Activated T-cell treated with anti-CD3 and anti-CD28 coated beads, Interleukin-2, amount 50 U/mL, for 4 hours (primary cell): Measurements from ENCODE around the gene ERO1B. TPM values are rescaled to one million over a fixed set of nuclear protein-coding genes. Genes with fewer than 3 reads are reported as not detected.

Experiments
- ATAC-seq, 2 donors: fragments of 200-7000 bp; cut with Tn5 transposase; one replicate each; pipeline ENCODE4 v1.10.0; 2021
- DNase-seq: peaks from one replicate; pipeline ENCODE4 v3.0.0-alpha.2; 2020
- H3K27me3 Mint-ChIP-seq: one replicate; pipeline ENCODE4 v1.8.0; 2021; ENCODE audit warnings: low read depth, mixed read lengths
- H3K36me3 Mint-ChIP-seq: one replicate; pipeline ENCODE4 v1.8.0; 2022; ENCODE audit warnings: mixed read lengths; ENCODE audit not compliant: insufficient read depth
- H3K4me1 Mint-ChIP-seq: one replicate; pipeline ENCODE4 v1.8.0; 2021; ENCODE audit warnings: low read depth, mixed read lengths
- H3K4me3 Mint-ChIP-seq: one replicate; pipeline ENCODE4 v1.8.0; 2021; ENCODE audit warnings: mild to moderate bottlenecking, moderate library complexity, mixed read lengths
- H3K9me3 Mint-ChIP-seq: one replicate; pipeline ENCODE4 v1.8.0; 2021; ENCODE audit warnings: mixed read lengths
- total RNA-seq, 3 donors: library from RNA; stranded (reverse); gene quantifications; one replicate each; pipeline ENCODE4 v1.2.1, GENCODE V29; 2021

Gene ERO1B
- total RNA-seq, 3 donors from 2014 or later, result 1.7 to 4.2 (median 2.9) TPM

DNA sequence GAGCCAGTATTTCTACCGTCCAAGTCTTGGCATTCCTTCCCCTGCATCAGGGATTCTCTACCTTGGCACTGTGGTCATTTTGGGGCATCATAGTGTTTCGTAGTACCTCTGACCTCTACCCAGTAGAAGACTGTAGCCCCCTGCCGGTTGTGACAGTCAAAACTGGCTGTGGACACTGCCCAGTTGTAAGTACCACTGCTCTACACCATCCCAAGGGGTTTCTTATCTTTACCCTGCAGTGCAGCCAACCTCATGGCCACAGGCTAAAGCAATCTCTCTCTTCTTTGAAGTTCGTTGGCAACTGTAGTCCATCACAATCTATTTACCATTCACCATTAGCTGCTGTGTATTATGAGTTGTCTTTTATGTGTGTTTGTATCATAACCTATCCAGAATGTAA lies 29.3 kb upstream of the ERO1B start:
- Mint-ChIP-seq H3K36me3 (no peaks in the 10 kb centered on the region), H3K4me3 (no peak overlapping the region)
- no peak for ATAC-seq

DNA sequence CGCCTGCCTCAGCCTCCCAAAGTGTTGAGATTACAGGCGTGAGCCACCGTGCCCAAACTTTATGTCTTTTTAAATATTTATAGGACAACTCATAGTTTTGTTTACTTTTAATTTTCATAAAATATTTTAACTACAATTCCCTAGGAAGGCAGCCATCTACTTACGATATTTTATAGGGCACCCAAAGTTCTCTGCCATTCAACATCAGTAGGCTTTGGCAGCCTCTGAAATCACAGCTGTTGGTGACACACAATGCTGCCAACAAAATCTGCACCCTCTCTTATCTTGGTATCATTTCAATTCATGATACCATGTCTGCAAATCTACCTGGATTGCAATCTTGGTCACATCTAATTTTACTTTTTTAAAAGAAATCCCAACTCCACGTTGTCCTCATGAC lies 27.1 kb upstream of the ERO1B start:
- no peaks in the 10 kb centered on the region for H3K9me3 Mint-ChIP-seq
- ATAC-seq (no peak), DNase-seq (no peak)
- no peaks in the 10 kb centered on the region for H3K4me1 Mint-ChIP-seq
- H3K27me3 Mint-ChIP-seq, result peaks cover 3% of the 10 kb centered on the region
- no peaks in the 10 kb centered on the region for H3K36me3 Mint-ChIP-seq
- H3K4me3 Mint-ChIP-seq, result no peak overlapping the region

More for the DNA sequence above, 29.3 kb upstream of the ERO1B start:
- Mint-ChIP-seq H3K27me3 (peaks cover 3% of the 10 kb centered on the region), H3K4me1 (no peaks in the 10 kb centered on the region), H3K9me3 (no peaks in the 10 kb centered on the region)
- no peak for DNase-seq

GRCh38 chr1:236307435-236307834 lies 25.7 kb upstream of the ERO1B start:
- no peak for DNase-seq
- Mint-ChIP-seq H3K4me1 (no peaks in the 10 kb centered on the region), H3K9me3 (no peaks in the 10 kb centered on the region), H3K27me3 (peaks cover 3% of the 10 kb centered on the region), H3K36me3 (no peaks in the 10 kb centered on the region), H3K4me3 (no peak overlapping the region)
- ATAC-seq, result no peak

- H3K27me3 Mint-ChIP-seq, result no peaks in the 10 kb centered on the region
- H3K36me3 Mint-ChIP-seq, result no peaks in the 10 kb centered on the region
- no peaks in the 10 kb centered on the region for H3K9me3 Mint-ChIP-seq
- ATAC-seq, result no peak
- no peak for DNase-seq
- no peak overlapping the region for H3K4me3 Mint-ChIP-seq
- no peaks in the 10 kb centered on the region for H3K4me1 Mint-ChIP-seq
These were observed 22.9 kb upstream of the ERO1B start for GRCh38 chr1:236304682-236305081.

DNA sequence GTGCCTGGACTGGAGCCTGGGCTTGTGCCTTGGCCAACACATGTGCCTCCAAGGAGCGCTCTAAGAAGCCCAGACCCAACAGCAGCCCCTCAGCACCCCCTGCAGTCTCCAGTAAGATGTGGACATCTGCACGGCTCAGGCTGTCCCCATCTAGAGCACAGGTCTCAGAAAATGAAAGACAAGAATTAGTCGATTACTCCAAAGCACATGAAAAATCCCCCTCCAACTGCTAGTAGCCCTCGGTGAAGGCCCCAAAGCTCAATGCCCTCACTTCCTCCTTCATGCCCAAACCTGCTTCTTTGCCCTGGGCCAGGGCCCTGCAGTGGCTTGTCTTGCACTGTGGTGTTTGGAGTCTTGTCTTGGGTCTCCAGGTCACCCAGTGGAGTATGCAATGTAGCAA lies 21.9 kb upstream of the ERO1B start:
- ATAC-seq, result peak in 1 of 2 donors; percentile 43
- no peak for DNase-seq
- Mint-ChIP-seq H3K27me3 (no peaks in the 10 kb centered on the region), H3K9me3 (no peaks in the 10 kb centered on the region), H3K4me1 (no peaks in the 10 kb centered on the region), H3K36me3 (no peaks in the 10 kb centered on the region), H3K4me3 (no peak overlapping the region)

DNA sequence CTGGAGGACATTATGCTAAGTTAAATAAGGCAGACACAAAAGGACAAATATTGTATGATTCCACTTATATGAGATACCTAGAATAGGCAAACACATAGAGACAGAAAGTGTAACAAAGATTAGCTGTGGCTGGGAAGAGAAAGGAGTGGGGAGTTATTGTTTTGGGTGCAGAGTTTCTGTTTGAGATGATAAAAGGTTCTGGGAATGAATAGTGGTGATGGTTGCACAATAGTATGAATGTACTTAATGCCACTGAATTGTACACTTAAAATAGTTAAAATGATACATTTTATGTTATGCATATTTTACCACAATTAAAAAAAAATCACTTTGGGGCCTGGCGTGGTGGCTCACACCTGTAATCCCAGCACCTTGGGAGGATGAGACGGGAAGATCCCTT lies 21.2 kb upstream of the ERO1B start:
- no peaks in the 10 kb centered on the region for H3K4me1 Mint-ChIP-seq
- H3K9me3 Mint-ChIP-seq, result no peaks in the 10 kb centered on the region
- DNase-seq (no peak), ATAC-seq (peak; percentile 46 to 61)
- no peak overlapping the region for H3K4me3 Mint-ChIP-seq
- H3K36me3 Mint-ChIP-seq, result no peaks in the 10 kb centered on the region
- H3K27me3 Mint-ChIP-seq, result no peaks in the 10 kb centered on the region

DNA sequence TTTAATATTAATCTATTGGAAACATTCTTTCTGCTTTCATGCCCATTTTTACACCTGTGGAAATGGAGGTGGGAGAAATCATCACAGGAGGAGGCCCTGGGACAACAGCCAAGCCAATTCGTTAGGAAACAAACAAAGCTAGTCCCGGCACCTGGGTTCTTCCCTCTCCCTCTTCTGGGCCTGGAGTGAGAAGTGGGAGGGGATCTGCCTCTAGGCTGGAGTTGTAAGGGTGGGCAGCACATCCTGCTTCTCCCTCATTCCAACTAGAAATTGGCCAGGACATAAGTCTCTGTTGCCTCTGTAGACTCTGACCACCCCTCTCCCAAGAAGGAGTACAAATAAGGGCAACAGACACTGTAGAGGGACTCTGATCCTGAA lies 20.2 kb upstream of the ERO1B start:
- ATAC-seq (no peak), DNase-seq (no peak)

DNA sequence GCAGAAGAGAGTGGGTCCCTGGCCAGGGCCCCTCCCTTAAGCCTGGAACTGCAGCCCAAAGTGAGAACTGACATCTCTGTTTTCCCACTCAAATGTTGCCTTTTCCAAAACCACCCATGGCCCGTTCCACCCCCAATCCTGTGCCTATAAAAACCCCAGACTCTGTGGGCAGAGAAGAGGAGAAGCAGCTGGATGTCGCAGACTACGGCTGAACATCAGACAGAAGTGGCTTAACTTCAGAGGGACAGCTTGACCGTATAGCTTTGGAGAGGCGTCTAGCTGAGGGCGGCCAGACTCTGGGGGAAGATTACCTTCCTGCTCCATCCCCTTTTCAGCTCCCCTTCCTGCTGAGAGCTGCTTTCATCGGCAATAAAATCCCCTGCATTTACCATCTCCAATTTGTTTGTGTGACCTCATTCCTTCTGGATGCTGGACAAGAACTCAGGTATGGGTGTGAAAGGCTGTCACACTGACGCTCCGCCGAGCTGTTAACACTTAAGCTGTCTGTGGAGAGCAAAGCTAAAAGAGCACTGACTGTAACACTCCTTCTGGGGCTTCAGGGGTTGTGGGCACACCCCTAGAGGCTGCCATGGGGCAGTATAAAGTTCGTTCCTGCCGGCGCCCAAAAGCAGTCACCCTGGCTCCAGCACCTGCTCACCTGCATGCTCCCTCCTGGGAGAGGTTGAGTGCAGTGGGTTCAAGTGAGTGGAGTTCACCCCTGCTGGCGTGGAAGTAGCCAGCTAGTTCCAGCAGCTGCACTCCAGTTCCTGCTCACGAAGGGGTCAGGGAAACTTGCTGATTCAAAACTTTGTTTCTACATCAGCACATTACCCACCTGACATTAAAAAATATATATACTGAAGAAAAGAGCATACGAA lies 19.6 kb upstream of the ERO1B start:
- Mint-ChIP-seq H3K4me3 (no peak overlapping the region), H3K4me1 (no peaks in the 10 kb centered on the region), H3K9me3 (no peaks in the 10 kb centered on the region), H3K36me3 (no peaks in the 10 kb centered on the region), H3K27me3 (no peaks in the 10 kb centered on the region)
- ATAC-seq (no peak), DNase-seq (no peak)

More for the DNA sequence above, 20.2 kb upstream of the ERO1B start:
- H3K36me3 Mint-ChIP-seq, result no peaks in the 10 kb centered on the region
- no peaks in the 10 kb centered on the region for H3K27me3 Mint-ChIP-seq
- H3K9me3 Mint-ChIP-seq, result no peaks in the 10 kb centered on the region
- H3K4me1 Mint-ChIP-seq, result no peaks in the 10 kb centered on the region
- no peak overlapping the region for H3K4me3 Mint-ChIP-seq

DNA sequence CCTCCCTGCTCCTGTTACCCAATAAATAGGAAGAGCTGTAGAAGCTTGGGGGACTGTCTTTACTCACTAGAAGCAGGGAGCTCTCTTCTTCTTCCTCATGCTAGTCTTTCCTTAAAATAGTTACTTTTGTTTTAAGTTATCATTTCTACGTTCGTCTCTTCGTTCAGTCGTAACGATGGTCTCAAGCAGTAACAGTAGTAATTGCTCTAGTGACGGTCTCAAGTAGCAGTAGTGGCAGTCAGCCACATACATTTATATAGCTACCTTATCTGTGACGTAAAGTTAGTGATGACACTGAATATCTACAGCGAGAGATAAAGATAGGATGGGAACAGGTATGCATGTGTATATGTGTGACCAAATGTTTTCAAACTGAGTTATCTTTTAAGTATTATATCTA lies 15.4 kb upstream of the ERO1B start:
- Mint-ChIP-seq H3K27me3 (peaks cover under 1% of the 10 kb centered on the region), H3K4me1 (no peaks in the 10 kb centered on the region), H3K9me3 (no peaks in the 10 kb centered on the region), H3K36me3 (no peaks in the 10 kb centered on the region), H3K4me3 (no peak overlapping the region)
- DNase-seq (no peak), ATAC-seq (no peak)

DNA sequence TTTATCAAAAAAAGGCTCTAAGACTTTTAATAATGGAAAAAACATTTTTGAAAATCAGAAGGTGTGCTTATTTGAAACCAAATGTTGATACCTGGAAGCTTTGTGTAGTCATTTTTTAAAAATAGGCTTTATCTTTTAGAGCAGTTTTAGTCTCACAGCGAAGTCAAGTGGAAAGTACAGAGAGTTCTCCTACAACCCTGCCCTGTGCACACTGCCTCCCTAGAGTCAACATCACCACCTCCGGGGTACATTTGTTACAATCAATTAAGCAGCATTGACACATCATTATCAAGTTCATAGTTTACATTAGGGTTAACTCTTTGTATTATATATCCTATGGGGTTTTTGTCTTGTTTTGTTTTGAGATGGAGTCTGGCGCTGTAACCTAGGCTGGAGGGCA lies 10.7 kb upstream of the ERO1B start:
- H3K4me1 Mint-ChIP-seq, result no peaks in the 10 kb centered on the region
- no peak overlapping the region for H3K4me3 Mint-ChIP-seq
- H3K27me3 Mint-ChIP-seq, result peaks cover 4% of the 10 kb centered on the region
- H3K9me3 Mint-ChIP-seq, result no peaks in the 10 kb centered on the region
- no peaks in the 10 kb centered on the region for H3K36me3 Mint-ChIP-seq
- no peak for DNase-seq
- ATAC-seq, result no peak

- Mint-ChIP-seq H3K9me3 (no peaks in the 10 kb centered on the region), H3K4me3 (no peak overlapping the region), H3K36me3 (no peaks in the 10 kb centered on the region), H3K4me1 (peaks cover 8% of the 10 kb centered on the region), H3K27me3 (peaks cover 4% of the 10 kb centered on the region)
- ATAC-seq (no peak), DNase-seq (no peak)
These were observed 7.9 kb upstream of the ERO1B start for GRCh38 chr1:236289492-236290131.

DNA sequence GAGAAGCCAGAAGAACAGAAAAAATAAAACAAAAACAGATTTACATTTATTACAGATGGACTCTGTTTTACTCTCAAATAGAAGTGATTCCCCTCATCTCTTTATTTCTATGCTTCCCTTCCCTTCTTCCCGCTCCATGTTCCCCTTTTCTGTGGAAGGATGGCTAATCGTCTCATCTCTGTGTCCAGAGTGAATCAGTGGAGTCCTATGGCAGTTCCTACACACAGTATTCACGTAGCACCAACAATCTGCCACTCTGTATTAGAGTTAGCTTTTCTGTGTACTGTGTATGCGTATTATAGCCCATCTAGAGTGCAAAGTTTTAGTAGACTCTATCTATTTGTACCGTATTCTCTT lies 6.8 kb upstream of the ERO1B start:
- no peak for DNase-seq
- H3K4me1 Mint-ChIP-seq, result peaks cover 18% of the 10 kb centered on the region
- H3K4me3 Mint-ChIP-seq, result no peak overlapping the region
- peaks cover 4% of the 10 kb centered on the region for H3K27me3 Mint-ChIP-seq
- no peak for ATAC-seq
- no peaks in the 10 kb centered on the region for H3K9me3 Mint-ChIP-seq
- H3K36me3 Mint-ChIP-seq, result no peaks in the 10 kb centered on the region

DNA sequence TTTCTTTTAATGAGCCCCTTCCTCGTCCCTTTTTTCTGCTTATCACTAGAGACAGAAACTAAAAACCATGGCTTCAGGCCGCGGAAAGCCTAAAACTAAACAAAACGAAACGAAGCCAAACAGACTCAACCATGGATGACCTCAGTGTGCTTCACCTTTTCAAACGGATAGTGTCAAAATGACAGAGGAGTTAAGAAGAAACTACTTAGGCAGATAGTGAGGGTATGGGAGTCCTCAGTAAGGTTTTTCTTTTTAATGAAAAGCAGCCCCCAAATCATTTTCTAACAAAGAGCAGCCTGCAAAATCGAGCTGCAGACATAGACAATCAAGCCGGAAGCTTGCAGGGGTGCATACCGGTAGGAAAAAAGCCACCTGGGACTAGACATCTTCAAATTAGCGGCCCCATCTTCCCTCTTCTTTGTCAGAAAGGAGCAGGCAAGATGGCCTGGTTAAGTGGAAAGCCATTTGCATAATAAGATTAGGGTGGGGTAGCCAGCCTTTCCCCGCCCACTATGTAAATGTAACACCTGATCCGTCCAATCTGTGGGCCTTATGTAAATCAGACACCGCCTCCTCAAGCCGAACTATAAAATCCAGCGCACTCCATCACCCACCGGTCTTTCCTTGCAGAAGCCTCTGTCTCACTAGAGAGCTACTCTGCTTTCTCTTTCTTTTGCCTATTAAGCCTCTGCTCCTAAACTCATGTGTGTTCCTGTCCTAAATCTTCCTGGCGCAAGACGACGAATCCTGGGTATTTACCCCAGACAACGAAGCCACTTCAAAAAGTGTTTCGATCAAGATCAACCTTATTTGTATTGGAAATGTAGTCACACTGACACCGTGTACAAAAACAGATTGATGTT lies 6.2 kb upstream of the ERO1B start:
- Mint-ChIP-seq H3K36me3 (no peaks in the 10 kb centered on the region), H3K4me1 (peaks cover 22% of the 10 kb centered on the region), H3K4me3 (no peak overlapping the region), H3K9me3 (no peaks in the 10 kb centered on the region), H3K27me3 (peaks cover 4% of the 10 kb centered on the region)
- DNase-seq, result no peak
- no peak for ATAC-seq

GRCh38 chr1:236287356-236287755 lies 5.6 kb upstream of the ERO1B start:
- Mint-ChIP-seq H3K4me3 (no peak overlapping the region), H3K4me1 (peaks cover 28% of the 10 kb centered on the region), H3K27me3 (peaks cover 4% of the 10 kb centered on the region), H3K9me3 (no peaks in the 10 kb centered on the region), H3K36me3 (no peaks in the 10 kb centered on the region)
- ATAC-seq (no peak), DNase-seq (no peak)
